Sciatic nerve (tissue), 2 donors: ENCODE data around the gene CLIP4. TPM values are rescaled to one million over a fixed set of nuclear protein-coding genes. Genes with fewer than 3 reads are reported as not detected.
"Not testable (repeated sequence)": the region's sequence is repeated elsewhere in the genome, so short reads cannot be mapped to it uniquely, and the experiment has no call there.

Experiments
- ATAC-seq: fragments of 200-7000 bp; cut with Tn5 transposase; one replicate; pipeline ENCODE4 v1.9.1; 2020; ENCODE audit warnings: mild to moderate bottlenecking, moderate library complexity
- DNase-seq: peaks from one replicate; pipeline ENCODE4 v3.0.0-alpha.2; 2020; ENCODE audit warnings: low spot score
- intact Hi-C: fragments of 100-400 bp; cut with DNase I; formaldehyde crosslinking; loops from one replicate; pipeline ENCODE4 v1.14.2; 2022
- total RNA-seq: library from RNA; stranded (reverse); fragmentation: NEBNext Ultra II Directional; extraction: Animal tissue kit (Norgen Biotek cat#: 25700); gene quantifications from one replicate; pipeline ENCODE4 v1.2.1, GENCODE V29; 2021
- donor health status: DM: no; HTN: no; CAD: no.
- donor health status: DM: no; HTN: no; CAD: no.

The CLIP4 gene
- total RNA-seq, 1 donor from 2014 or later, result 85.6 TPM

GRCh38 chr2:29096969-29097368 is 18.2 kb upstream of the CLIP4 start:
- intact Hi-C loops, result no loop called here
- DNase-seq (no peak), ATAC-seq (no peak)

- DNase-seq, result no peak
- intact Hi-C loops, result no loop called here
- peak; percentile 74 for ATAC-seq
Observed at GRCh38 chr2:29097569-29097968, 17.6 kb upstream of the CLIP4 start.

- DNase-seq, result no peak
- intact Hi-C loops, result no loop called here
- no peak for ATAC-seq
Observed at GRCh38 chr2:29100564-29100963, 14.7 kb upstream of the CLIP4 start.

- intact Hi-C loops, result no loop called here
- ATAC-seq (no peak), DNase-seq (no peak)
Observed at GRCh38 chr2:29104688-29105087, 10.5 kb upstream of the CLIP4 start.

- ATAC-seq (no peak), DNase-seq (no peak)
- intact Hi-C loops, result no loop called here
Observed at GRCh38 chr2:29105375-29105774, 9.8 kb upstream of the CLIP4 start.

GRCh38 chr2:29106256-29106655 is 9.0 kb upstream of the CLIP4 start:
- intact Hi-C loops, result no loop called here
- no peak for DNase-seq
- no peak for ATAC-seq

GRCh38 chr2:29106980-29107388 is 8.2 kb upstream of the CLIP4 start:
- intact Hi-C loops, result no loop called here
- DNase-seq (no peak), ATAC-seq (peak; percentile 24)

GRCh38 chr2:29107547-29107946 is 7.7 kb upstream of the CLIP4 start:
- intact Hi-C loops, ATAC-seq, DNase-seq: not testable (repeated sequence)

GRCh38 chr2:29108225-29108624 is 7.0 kb upstream of the CLIP4 start:
- DNase-seq (no peak), ATAC-seq (peak; percentile 64)
- intact Hi-C loops, result no loop called here

GRCh38 chr2:29109246-29109645 is 6.0 kb upstream of the CLIP4 start:
- intact Hi-C loops, result no loop called here
- DNase-seq (no peak), ATAC-seq (no peak)

GRCh38 chr2:29110916-29111535 is 4.2 kb upstream of the CLIP4 start:
- ATAC-seq, result no peak
- DNase-seq, result no peak
- intact Hi-C loops, result loop anchor here (10.0 kb wide), 1 partner anchor 46 kb away; no protein-coding TSS in a partner anchor

GRCh38 chr2:29112379-29112778 is 2.8 kb upstream of the CLIP4 start:
- ATAC-seq (no peak), DNase-seq (no peak)
- intact Hi-C loops, result loop anchor here (10.0 kb wide), 1 partner anchor 48 kb away; no protein-coding TSS in a partner anchor

GRCh38 chr2:29113027-29113686 is 2.1 kb upstream of the CLIP4 start:
- DNase-seq (no peak), ATAC-seq (no peak)
- intact Hi-C loops, result loop anchor here (10.0 kb wide), 1 partner anchor 48 kb away; no protein-coding TSS in a partner anchor

GRCh38 chr2:29113891-29114321 is 1.3 kb upstream of the CLIP4 start:
- intact Hi-C loops, result loop anchor here (10.0 kb wide), 1 partner anchor 49 kb away; no protein-coding TSS in a partner anchor
- peak; percentile 73 for DNase-seq
- ATAC-seq, result peak; percentile 52

GRCh38 chr2:29114586-29114945 is 649 bp upstream of the CLIP4 start:
- ATAC-seq, result peak; percentile 21
- intact Hi-C loops, result loop anchor here (10.0 kb wide), 1 partner anchor 50 kb away; no protein-coding TSS in a partner anchor
- DNase-seq, result no peak

GRCh38 chr2:29115797-29116781 is 874 bp downstream of the CLIP4 start:
- DNase-seq (peak; percentile 88), ATAC-seq (peak; percentile 77)
- intact Hi-C loops, result loop anchor here (10.0 kb wide), 1 partner anchor 51 kb away; no protein-coding TSS in a partner anchor

- ATAC-seq (no peak), DNase-seq (no peak)
- intact Hi-C loops, result loop anchor here (10.0 kb wide), 1 partner anchor 53 kb away; no protein-coding TSS in a partner anchor
Observed at GRCh38 chr2:29117636-29118303, 2.6 kb downstream of the CLIP4 start.

- intact Hi-C loops, result loop anchor here (10.0 kb wide), 1 partner anchor 54 kb away; no protein-coding TSS in a partner anchor
- ATAC-seq (no peak), DNase-seq (no peak)
Observed at GRCh38 chr2:29119211-29119610, 4.0 kb downstream of the CLIP4 start.

GRCh38 chr2:29120846-29121245 is 5.6 kb downstream of the CLIP4 start:
- DNase-seq, result no peak
- intact Hi-C loops, result no loop called here
- ATAC-seq, result no peak
